ENCODE results near the gene GIMAP5.

The GIMAP5 gene

DNA sequence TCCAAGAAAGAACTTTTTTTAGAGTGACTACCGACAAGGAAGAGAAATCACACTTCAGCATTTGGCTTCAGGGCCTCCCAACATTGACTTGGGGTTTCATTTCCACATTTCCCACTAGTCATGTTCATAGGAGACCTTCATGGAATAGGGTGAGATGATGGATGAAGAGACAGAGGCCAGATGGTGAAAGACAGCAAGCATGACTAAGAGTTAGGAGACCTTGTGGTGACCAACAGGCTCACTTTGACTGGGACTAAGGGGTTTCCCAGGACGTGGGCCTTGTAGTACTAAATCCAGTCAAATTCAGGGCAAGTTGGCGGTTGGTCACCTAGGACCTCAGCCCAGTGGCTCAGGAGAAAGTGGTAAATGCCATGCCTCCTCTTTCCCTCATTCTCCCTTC is 3.0 kb upstream of the GIMAP5 start:
- no peak overlapping the region for H3K4me3 ChIP-seq (ENCODE audit: low read length)
- peaks cover 38% of the 10 kb centered on the region for H3K4me1 ChIP-seq (ENCODE audit: low read length)
- H3K9me3 ChIP-seq (ENCODE audit: insufficient read depth, low read length): no peaks in the 10 kb centered on the region
- no peaks in the 10 kb centered on the region for H3K79me2 ChIP-seq (ENCODE audit: low read length)
- no peak overlapping the region for H3K27ac ChIP-seq (ENCODE audit: low read length)
- H4K20me1 ChIP-seq (ENCODE audit: insufficient read depth, low read length): no peaks in the 10 kb centered on the region
- no peak overlapping the region for H3K9ac ChIP-seq (ENCODE audit: low read length)
- H2AFZ ChIP-seq (ENCODE audit: low read depth, low read length): no peak overlapping the region
- H3K27me3 ChIP-seq (ENCODE audit: low read depth, low read length): peaks cover 12% of the 10 kb centered on the region
- H3K36me3 ChIP-seq (replicated peaks; ENCODE audit: low read depth, low read length): no peaks in the 10 kb centered on the region
- no peak overlapping the region for H3K4me2 ChIP-seq (ENCODE audit: low read length)
- TF ChIP-seq, protein P1, sequence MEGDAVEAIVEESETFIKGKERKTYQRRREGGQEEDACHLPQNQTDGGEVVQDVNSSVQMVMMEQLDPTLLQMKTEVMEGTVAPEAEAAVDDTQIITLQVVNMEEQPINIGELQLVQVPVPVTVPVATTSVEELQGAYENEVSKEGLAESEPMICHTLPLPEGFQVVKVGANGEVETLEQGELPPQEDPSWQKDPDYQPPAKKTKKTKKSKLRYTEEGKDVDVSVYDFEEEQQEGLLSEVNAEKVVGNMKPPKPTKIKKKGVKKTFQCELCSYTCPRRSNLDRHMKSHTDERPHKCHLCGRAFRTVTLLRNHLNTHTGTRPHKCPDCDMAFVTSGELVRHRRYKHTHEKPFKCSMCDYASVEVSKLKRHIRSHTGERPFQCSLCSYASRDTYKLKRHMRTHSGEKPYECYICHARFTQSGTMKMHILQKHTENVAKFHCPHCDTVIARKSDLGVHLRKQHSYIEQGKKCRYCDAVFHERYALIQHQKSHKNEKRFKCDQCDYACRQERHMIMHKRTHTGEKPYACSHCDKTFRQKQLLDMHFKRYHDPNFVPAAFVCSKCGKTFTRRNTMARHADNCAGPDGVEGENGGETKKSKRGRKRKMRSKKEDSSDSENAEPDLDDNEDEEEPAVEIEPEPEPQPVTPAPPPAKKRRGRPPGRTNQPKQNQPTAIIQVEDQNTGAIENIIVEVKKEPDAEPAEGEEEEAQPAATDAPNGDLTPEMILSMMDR (IDR thresholded peaks at IDR 0.05; ENCODE audit: low read depth, low read length): no peak
- no peak for TF ChIP-seq EZH2phosphoT487 (IDR thresholded peaks at IDR 0.05; ENCODE audit: low read depth)

DNA sequence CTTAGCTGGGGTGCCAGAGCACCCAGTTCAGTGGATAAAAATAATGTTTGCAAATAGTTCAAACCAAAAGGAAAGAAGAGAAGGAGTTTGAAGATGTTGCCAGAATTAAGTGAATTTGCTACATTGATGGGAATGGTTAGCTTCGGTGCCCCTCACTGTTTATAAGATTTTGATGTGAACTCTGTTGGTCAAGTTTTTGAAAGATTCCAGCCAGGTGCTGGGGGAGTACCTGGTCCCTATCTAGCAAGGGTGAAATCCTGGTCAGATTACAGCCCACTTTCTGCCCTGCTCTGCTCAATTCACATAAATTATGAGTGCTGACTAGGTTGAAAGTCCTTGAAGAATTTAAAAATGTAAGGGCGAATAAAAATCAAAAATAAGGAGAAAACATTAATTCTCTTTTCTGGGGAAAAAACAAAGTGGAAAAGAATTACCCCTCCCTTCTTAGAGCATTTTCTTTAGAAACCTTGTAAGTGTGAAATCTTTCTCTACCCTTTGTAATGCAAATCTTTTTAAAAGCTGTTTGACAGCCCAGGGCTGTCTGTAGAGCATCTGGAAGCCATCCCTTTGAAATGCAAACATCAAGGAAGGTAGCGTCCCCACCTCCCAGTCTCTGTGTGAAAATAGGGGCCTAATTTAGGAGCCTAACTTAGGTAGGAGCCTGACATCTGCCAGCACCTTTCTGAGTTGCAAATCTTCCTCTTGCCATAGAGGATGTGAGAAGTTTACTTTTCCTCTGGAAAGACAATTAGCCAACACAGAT is 1.4 kb upstream of the GIMAP5 start:
- H3K79me2 ChIP-seq (ENCODE audit: low read length): no peaks in the 10 kb centered on the region
- TF ChIP-seq EZH2phosphoT487 (IDR thresholded peaks at IDR 0.05; ENCODE audit: low read depth): no peak
- TF ChIP-seq, protein P1 (IDR thresholded peaks at IDR 0.05; ENCODE audit: low read depth, low read length): no peak
- H3K9me3 ChIP-seq (ENCODE audit: insufficient read depth, low read length): no peaks in the 10 kb centered on the region
- H3K27me3 ChIP-seq (ENCODE audit: low read depth, low read length): peaks cover 11% of the 10 kb centered on the region
- H3K4me3 ChIP-seq (ENCODE audit: low read length): no peak overlapping the region
- no peak overlapping the region for H3K4me2 ChIP-seq (ENCODE audit: low read length)
- H3K36me3 ChIP-seq (replicated peaks; ENCODE audit: low read depth, low read length): no peaks in the 10 kb centered on the region
- no peak overlapping the region for H3K27ac ChIP-seq (ENCODE audit: low read length)
- peaks cover 38% of the 10 kb centered on the region for H3K4me1 ChIP-seq (ENCODE audit: low read length)
- H2AFZ ChIP-seq (ENCODE audit: low read depth, low read length): no peak overlapping the region
- no peak overlapping the region for H3K9ac ChIP-seq (ENCODE audit: low read length)
- H4K20me1 ChIP-seq (ENCODE audit: insufficient read depth, low read length): no peaks in the 10 kb centered on the region

- H3K4me2 ChIP-seq (ENCODE audit: low read length): peak overlapping the region; percentile 74
- H3K9ac ChIP-seq (ENCODE audit: low read length): no peak overlapping the region
- peak overlapping the region; percentile 73 for H3K4me3 ChIP-seq (ENCODE audit: low read length)
- no peaks in the 10 kb centered on the region for H3K36me3 ChIP-seq (replicated peaks; ENCODE audit: low read depth, low read length)
- H2AFZ ChIP-seq (ENCODE audit: low read depth, low read length): peak overlapping the region; percentile 78; the same call in 1 of the 2 replicates
- peaks cover 38% of the 10 kb centered on the region for H3K4me1 ChIP-seq (ENCODE audit: low read length)
- H3K27ac ChIP-seq (ENCODE audit: low read length): no peak overlapping the region
- H4K20me1 ChIP-seq (ENCODE audit: insufficient read depth, low read length): no peaks in the 10 kb centered on the region
- H3K9me3 ChIP-seq (ENCODE audit: insufficient read depth, low read length): no peaks in the 10 kb centered on the region
- no peak for TF ChIP-seq EZH2phosphoT487 (IDR thresholded peaks at IDR 0.05; ENCODE audit: low read depth)
- TF ChIP-seq, protein P1 (IDR thresholded peaks at IDR 0.05; ENCODE audit: low read depth, low read length): no peak
- peaks cover 22% of the 10 kb centered on the region for H3K27me3 ChIP-seq (ENCODE audit: low read depth, low read length)
- H3K79me2 ChIP-seq (ENCODE audit: low read length): no peaks in the 10 kb centered on the region
Measured at GRCh38 chr7:150736864-150737263, 354 bp upstream of the GIMAP5 start.

DNA sequence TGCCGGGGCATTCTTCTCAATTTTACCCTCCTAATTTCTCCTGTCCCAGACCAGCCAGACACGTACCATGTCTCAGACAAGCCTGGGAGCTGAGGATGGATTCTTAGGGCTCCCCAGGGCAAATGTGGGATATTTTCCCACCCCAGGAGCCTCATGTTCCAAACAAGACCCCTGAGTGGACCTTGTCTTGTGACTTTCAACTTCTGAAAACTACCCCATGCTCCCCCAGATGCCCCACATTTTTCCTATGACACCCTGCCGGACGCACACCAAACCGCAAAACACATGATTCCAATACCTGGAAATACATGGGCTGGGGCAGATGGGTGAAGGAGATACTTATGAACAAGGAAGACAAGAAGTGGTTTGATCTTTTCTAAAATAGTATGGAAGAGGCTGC is 874 bp downstream of the GIMAP5 start:
- H3K27ac ChIP-seq (ENCODE audit: low read length): no peak overlapping the region
- TF ChIP-seq, protein P1 (IDR thresholded peaks at IDR 0.05; ENCODE audit: low read depth, low read length): no peak
- no peak for TF ChIP-seq EZH2phosphoT487 (IDR thresholded peaks at IDR 0.05; ENCODE audit: low read depth)
- H3K4me2 ChIP-seq (ENCODE audit: low read length): peak overlapping the region; percentile 74; the same call in 1 of the 2 replicates
- no peak overlapping the region for H3K9ac ChIP-seq (ENCODE audit: low read length)
- H3K79me2 ChIP-seq (ENCODE audit: low read length): no peaks in the 10 kb centered on the region
- peaks cover 25% of the 10 kb centered on the region for H3K27me3 ChIP-seq (ENCODE audit: low read depth, low read length)
- H3K36me3 ChIP-seq (replicated peaks; ENCODE audit: low read depth, low read length): no peaks in the 10 kb centered on the region
- peaks cover 36% of the 10 kb centered on the region for H3K4me1 ChIP-seq (ENCODE audit: low read length)
- no peaks in the 10 kb centered on the region for H4K20me1 ChIP-seq (ENCODE audit: insufficient read depth, low read length)
- H3K4me3 ChIP-seq (ENCODE audit: low read length): no peak overlapping the region; the same call in 1 of the 2 replicates
- H2AFZ ChIP-seq (ENCODE audit: low read depth, low read length): no peak overlapping the region
- H3K9me3 ChIP-seq (ENCODE audit: insufficient read depth, low read length): no peaks in the 10 kb centered on the region
